Right atrium auricular region (tissue), 2 donors: ENCODE measurements around the gene SLC28A2. TPM values are rescaled to one million over a fixed set of nuclear protein-coding genes. Genes with fewer than 3 reads are reported as not detected.
A peak's percentile ranks its signal among the peaks of the same experiment; 100 is the strongest.
"Not testable (repeated sequence)": the region's sequence is repeated elsewhere in the genome, so short reads cannot be mapped to it uniquely, and the experiment has no call there.

ENCODE experiments used
- DNase-seq: peaks from one replicate; pipeline ENCODE4 v3.0.0-alpha.2; 2019; ENCODE audit warnings: low spot score
- H3K27ac ChIP-seq, 2 donors: fragments of 200-600 bp; sonication (generic); 1 replicate in 1 of 2; 2 replicates in 1 of 2; pipeline ENCODE4 v1.5.1; 2016 to 2019
- H3K27me3 ChIP-seq, 2 donors: fragments of 200-600 bp; sonication (generic); one replicate each; pipeline versions ENCODE4 v1.5.1 to v1.6.0; 2017 to 2019
- H3K36me3 ChIP-seq: fragments of 200-600 bp; sonication (generic); one replicate; pipeline ENCODE4 v1.5.1; 2016
- H3K4me1 ChIP-seq, 2 donors: fragments of 200-600 bp; sonication (generic); one replicate each; pipeline versions ENCODE4 v1.5.1 to v1.6.0; 2017 to 2019
- H3K4me3 ChIP-seq, 2 donors: fragments of 200-600 bp; sonication (generic); 1 replicate in 1 of 2; 2 replicates in 1 of 2; pipeline ENCODE4 v1.5.1; 2017 to 2019; ENCODE audit warnings: mild to moderate bottlenecking in 1 of 2, moderate library complexity in 1 of 2
- H3K9me3 ChIP-seq, 2 donors: fragments of 200-600 bp; sonication (generic); one replicate each; pipeline ENCODE4 v1.5.1; 2019
- CTCF ChIP-seq, 2 donors: fragments of 200-600 bp; sonication (generic); IDR thresholded peaks; one replicate each; pipeline ENCODE4 v1.5.1; 2019; ENCODE audit warnings: antibody characterized with exemption in 2 of 2
- total RNA-seq, 2 donors: library from RNA; depleted of rRNA; stranded (reverse); fragments of >200 nt; gene quantifications; one replicate each; pipeline ENCODE4 v1.1.0, GENCODE V29; 2016

Gene SLC28A2
- total RNA-seq, 2 donors from 2014 or later: not detected

- H3K27me3 ChIP-seq: no peaks in the 10 kb centered on the region
- peaks cover 0 to 5% of the 10 kb centered on the region in 2 donors for H3K4me1 ChIP-seq
- H3K9me3 ChIP-seq: no peaks in the 10 kb centered on the region
- TF ChIP-seq CTCF (IDR thresholded peaks at IDR 0.05): no peak
- H3K4me3 ChIP-seq: no peak overlapping the region
- H3K36me3 ChIP-seq: no peaks in the 10 kb centered on the region
- DNase-seq: no peak
- H3K27ac ChIP-seq: peak overlapping the region in 1 of 2 donors; percentile 47
These were observed 33.4 kb downstream of the SLC28A2 start for GRCh38 chr15:45285413-45285812.

- DNase-seq: no peak
- no peaks in the 10 kb centered on the region for H3K36me3 ChIP-seq
- no peaks in the 10 kb centered on the region for H3K27me3 ChIP-seq
- peaks cover 0 to 12% of the 10 kb centered on the region in 2 donors for H3K4me1 ChIP-seq
- H3K27ac ChIP-seq: no peak overlapping the region
- H3K9me3 ChIP-seq: no peaks in the 10 kb centered on the region
- no peak for TF ChIP-seq CTCF (IDR thresholded peaks at IDR 0.05)
- no peak overlapping the region for H3K4me3 ChIP-seq
These were observed 35.4 kb downstream of the SLC28A2 start for GRCh38 chr15:45287390-45287956.

- Histone ChIP-seq H3K4me3 (no peak overlapping the region), H3K9me3 (no peaks in the 10 kb centered on the region), H3K36me3 (no peaks in the 10 kb centered on the region), H3K27me3 (no peaks in the 10 kb centered on the region), H3K4me1 (peaks cover 0 to 12% of the 10 kb centered on the region in 2 donors), H3K27ac (no peak overlapping the region)
- DNase-seq: no peak
- TF ChIP-seq CTCF (IDR thresholded peaks at IDR 0.05): no peak
These were observed 36.9 kb downstream of the SLC28A2 start for GRCh38 chr15:45288947-45289346.

- Histone ChIP-seq H3K27me3 (no peaks in the 10 kb centered on the region), H3K36me3 (no peaks in the 10 kb centered on the region), H3K4me1 (peaks cover 0 to 12% of the 10 kb centered on the region in 2 donors), H3K4me3 (no peak overlapping the region), H3K9me3 (no peaks in the 10 kb centered on the region), H3K27ac (no peak overlapping the region)
- no peak for DNase-seq
- TF ChIP-seq CTCF (IDR thresholded peaks at IDR 0.05): no peak
These were observed 40.0 kb downstream of the SLC28A2 start for GRCh38 chr15:45291822-45292582.

GRCh38 chr15:45293326-45293725 lies 41.3 kb downstream of the SLC28A2 start:
- not testable (repeated sequence) for H3K36me3 ChIP-seq, H3K27ac ChIP-seq, H3K27me3 ChIP-seq, H3K9me3 ChIP-seq, H3K4me1 ChIP-seq, H3K4me3 ChIP-seq, DNase-seq

GRCh38 chr15:45298964-45299378 lies 46.9 kb downstream of the SLC28A2 start:
- not testable (repeated sequence) for DNase-seq, H3K27ac ChIP-seq, H3K9me3 ChIP-seq, H3K36me3 ChIP-seq, H3K4me3 ChIP-seq, H3K4me1 ChIP-seq, H3K27me3 ChIP-seq
